ENCODE measurements around the gene MMD2. TPM values are rescaled to one million over a fixed set of nuclear protein-coding genes. Genes with fewer than 3 reads are reported as not detected.

Gene MMD2
- total and polyA plus RNA-seq, 2 experiments from 2014 or later: not detected

GRCh38 chr7:4911111-4911828 lies 47.7 kb downstream of the MMD2 start:
- no peak for DNase-seq (ENCODE audit: low spot score)
- Histone ChIP-seq H2AFZ (no peak overlapping the region), H3K4me1 (ENCODE audit: insufficient read depth) (no peaks in the 10 kb centered on the region), H3K9me3 (ENCODE audit: low read depth) (no peaks in the 10 kb centered on the region), H3K36me3 (replicated peaks; ENCODE audit: insufficient read depth, low read depth) (no peaks in the 10 kb centered on the region), H3K79me2 (no peaks in the 10 kb centered on the region), H4K20me1 (ENCODE audit: insufficient read depth, poor library complexity, severe bottlenecking) (no peaks in the 10 kb centered on the region), H3K27ac (no peak overlapping the region), H3K4me3 (no peak overlapping the region), H3K9me2 (replicated peaks; ENCODE audit: insufficient read depth) (no peaks in the 10 kb centered on the region), H3K4me2 (no peak overlapping the region), H3K27me3 (no peaks in the 10 kb centered on the region)
- WGBS (ENCODE audit: low lambda C conversion rate, missing lambda C conversion rate): 93% methylated on average over 20 of the region's 20 CpGs
- no peak for TF ChIP-seq EZH2 (IDR thresholded peaks at IDR 0.05; ENCODE audit: borderline replicate concordance)
- no peak for TF ChIP-seq EZH2phosphoT487 (IDR thresholded peaks at IDR 0.05; ENCODE audit: low read depth, severe bottlenecking, unreplicated experiment)
- TF ChIP-seq, protein P1, sequence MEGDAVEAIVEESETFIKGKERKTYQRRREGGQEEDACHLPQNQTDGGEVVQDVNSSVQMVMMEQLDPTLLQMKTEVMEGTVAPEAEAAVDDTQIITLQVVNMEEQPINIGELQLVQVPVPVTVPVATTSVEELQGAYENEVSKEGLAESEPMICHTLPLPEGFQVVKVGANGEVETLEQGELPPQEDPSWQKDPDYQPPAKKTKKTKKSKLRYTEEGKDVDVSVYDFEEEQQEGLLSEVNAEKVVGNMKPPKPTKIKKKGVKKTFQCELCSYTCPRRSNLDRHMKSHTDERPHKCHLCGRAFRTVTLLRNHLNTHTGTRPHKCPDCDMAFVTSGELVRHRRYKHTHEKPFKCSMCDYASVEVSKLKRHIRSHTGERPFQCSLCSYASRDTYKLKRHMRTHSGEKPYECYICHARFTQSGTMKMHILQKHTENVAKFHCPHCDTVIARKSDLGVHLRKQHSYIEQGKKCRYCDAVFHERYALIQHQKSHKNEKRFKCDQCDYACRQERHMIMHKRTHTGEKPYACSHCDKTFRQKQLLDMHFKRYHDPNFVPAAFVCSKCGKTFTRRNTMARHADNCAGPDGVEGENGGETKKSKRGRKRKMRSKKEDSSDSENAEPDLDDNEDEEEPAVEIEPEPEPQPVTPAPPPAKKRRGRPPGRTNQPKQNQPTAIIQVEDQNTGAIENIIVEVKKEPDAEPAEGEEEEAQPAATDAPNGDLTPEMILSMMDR (IDR thresholded peaks at IDR 0.05; ENCODE audit: poor library complexity): no peak

GRCh38 chr7:4906682-4907081 lies 52.3 kb downstream of the MMD2 start:
- TF ChIP-seq, protein P1 (IDR thresholded peaks at IDR 0.05; ENCODE audit: poor library complexity): no peak
- TF ChIP-seq EZH2 (IDR thresholded peaks at IDR 0.05; ENCODE audit: borderline replicate concordance) (no peak), EZH2phosphoT487 (IDR thresholded peaks at IDR 0.05; ENCODE audit: low read depth, severe bottlenecking, unreplicated experiment) (no peak)
- no peaks in the 10 kb centered on the region for H3K4me1 ChIP-seq (ENCODE audit: insufficient read depth)
- H3K9me3 ChIP-seq (ENCODE audit: low read depth): no peaks in the 10 kb centered on the region
- no peaks in the 10 kb centered on the region for H4K20me1 ChIP-seq (ENCODE audit: insufficient read depth, poor library complexity, severe bottlenecking)
- 69% methylated on average over 1 of the region's 1 CpG for WGBS (ENCODE audit: low lambda C conversion rate, missing lambda C conversion rate)
- no peak overlapping the region for H2AFZ ChIP-seq
- no peak for DNase-seq (ENCODE audit: low spot score)
- H3K4me3 ChIP-seq: no peak overlapping the region
- no peak overlapping the region for H3K27ac ChIP-seq
- H3K4me2 ChIP-seq: no peak overlapping the region
- H3K9me2 ChIP-seq (replicated peaks; ENCODE audit: insufficient read depth): no peaks in the 10 kb centered on the region
- no peaks in the 10 kb centered on the region for H3K79me2 ChIP-seq
- no peaks in the 10 kb centered on the region for H3K36me3 ChIP-seq (replicated peaks; ENCODE audit: insufficient read depth, low read depth)
- H3K27me3 ChIP-seq: no peaks in the 10 kb centered on the region

GRCh38 chr7:4905171-4905570 lies 53.8 kb downstream of the MMD2 start:
- no peaks in the 10 kb centered on the region for H3K9me2 ChIP-seq (replicated peaks; ENCODE audit: insufficient read depth)
- TF ChIP-seq EZH2 (IDR thresholded peaks at IDR 0.05; ENCODE audit: borderline replicate concordance) (no peak), EZH2phosphoT487 (IDR thresholded peaks at IDR 0.05; ENCODE audit: low read depth, severe bottlenecking, unreplicated experiment) (no peak)
- TF ChIP-seq, protein P1 (IDR thresholded peaks at IDR 0.05; ENCODE audit: poor library complexity): no peak
- no peak overlapping the region for H3K27ac ChIP-seq
- H3K27me3 ChIP-seq: no peaks in the 10 kb centered on the region
- WGBS (ENCODE audit: low lambda C conversion rate, missing lambda C conversion rate): no CpG with 5 or more reads among the region's 1 CpG
- no peaks in the 10 kb centered on the region for H3K4me1 ChIP-seq (ENCODE audit: insufficient read depth)
- no peak overlapping the region for H3K4me2 ChIP-seq
- no peaks in the 10 kb centered on the region for H3K79me2 ChIP-seq
- H3K4me3 ChIP-seq: no peak overlapping the region
- no peaks in the 10 kb centered on the region for H3K9me3 ChIP-seq (ENCODE audit: low read depth)
- H4K20me1 ChIP-seq (ENCODE audit: insufficient read depth, poor library complexity, severe bottlenecking): no peaks in the 10 kb centered on the region
- H3K36me3 ChIP-seq (replicated peaks; ENCODE audit: insufficient read depth, low read depth): no peaks in the 10 kb centered on the region
- DNase-seq (ENCODE audit: low spot score): no peak
- H2AFZ ChIP-seq: no peak overlapping the region

Data from hepatocyte (in vitro differentiated cells).